Endothelial cell of umbilical vein (primary cell): ENCODE results near the gene HABP4. TPM values are rescaled to one million over a fixed set of nuclear protein-coding genes. Genes with fewer than 3 reads are reported as not detected.

Experiments used
- BruUV-seq: library from RNA; stranded (reverse); fragments of 400-500 nt; replicated peaks from 2 replicates; lab custom pipeline; 2021; lab: Mats Ljungman, UMichigan
- CTCF ChIA-PET: fragments of 300-600, 350-600 bp; sonication (Branson Sonifier 250); formaldehyde crosslinking; loops from one replicate; lab custom pipeline; 2021; ENCODE audit warnings: antibody characterized with exemption, inconsistent platforms; lab: Charles Lee
- POLR2A ChIA-PET: fragments of 300-600, 350-600 bp; sonication (Branson Sonifier 250); formaldehyde crosslinking; loops from one replicate; lab custom pipeline; 2021; ENCODE audit warnings: antibody characterized with exemption, inconsistent platforms; lab: Charles Lee
- DNase-seq: peaks from one replicate; pipeline ENCODE4 v3.0.0-alpha.2; 2011; ENCODE audit warnings: low read depth, low spot score
- FAIRE-seq: peaks from 2 replicates; lab custom pipeline; 2011; peaks lifted over from hg19 to GRCh38; lab: Jason Lieb, UNC
- H2AFZ ChIP-seq: 2 replicates; pipeline ENCODE4 v1.6.0; 2012; ENCODE audit warnings: low read depth, low read length, control low read depth, inconsistent platforms
- H3K27ac ChIP-seq: 2 replicates; pipeline ENCODE4 v1.5.1; 2011; ENCODE audit warnings: low read depth, mild to moderate bottlenecking, control low read depth, low read length, moderate library complexity; ENCODE audit not compliant: insufficient read depth
- H3K27me3 ChIP-seq, 2 experiments: 2 replicates each; pipeline versions ENCODE4 v1.6.0 to v1.6.1; 2011; ENCODE audit warnings: low read length in 2 of 2, mixed read lengths in 1 of 2; ENCODE audit not compliant: control insufficient read depth in 2 of 2, insufficient read depth in 2 of 2
- H3K36me3 ChIP-seq, 2 experiments: 2 replicates in 1 of 2; 3 replicates in 1 of 2; pipeline ENCODE4 v1.5.1; 2011; ENCODE audit warnings: low read length in 2 of 2, mild to moderate bottlenecking in 1 of 2, moderate library complexity in 1 of 2; ENCODE audit not compliant: control insufficient read depth in 2 of 2, insufficient read depth in 2 of 2; ENCODE audit errors: extremely low read depth in 1 of 2
- H3K4me1 ChIP-seq: 3 replicates; pipeline ENCODE4 v1.5.1; 2011; ENCODE audit warnings: mild to moderate bottlenecking, low read length; ENCODE audit not compliant: control insufficient read depth, insufficient read depth; ENCODE audit errors: extremely low read depth
- H3K4me2 ChIP-seq: 2 replicates; pipeline ENCODE4 v1.6.1; 2011; ENCODE audit warnings: low read length, control low read depth, mixed read lengths; ENCODE audit not compliant: insufficient read depth
- H3K4me3 ChIP-seq, 3 experiments: fragments of 200-600 bp in 1 of 3; sonication (generic), shearing (Covaris generic) in 1 of 3; replicated peaks in 1 of 3; 2 replicates each; pipeline ENCODE4 v1.5.1; 2011 to 2016; ENCODE audit warnings: control low read depth in 3 of 3, low read length in 3 of 3, mild to moderate bottlenecking in 2 of 3, inconsistent platforms in 1 of 3, low read depth in 1 of 3, moderate library complexity in 1 of 3; ENCODE audit not compliant: insufficient read depth in 1 of 3
- H3K79me2 ChIP-seq: 2 replicates; pipeline ENCODE4 v1.6.0; 2012; ENCODE audit warnings: low read length, inconsistent platforms; ENCODE audit not compliant: control insufficient read depth, insufficient read depth
- H3K9ac ChIP-seq: replicated peaks from 2 replicates; pipeline ENCODE3; 2011; ENCODE audit warnings: low read length, control low read depth; ENCODE audit not compliant: insufficient read depth; ENCODE audit errors: extremely low read depth
- H3K9me1 ChIP-seq: replicated peaks from 3 replicates; pipeline ENCODE4 v1.6.0; 2011; ENCODE audit warnings: mild to moderate bottlenecking, low read length; ENCODE audit not compliant: control insufficient read depth, insufficient read depth; ENCODE audit errors: extremely low read depth
- H3K9me3 ChIP-seq: replicated peaks from 2 replicates; pipeline ENCODE4 v1.5.1; 2012; ENCODE audit warnings: low read length, inconsistent platforms; ENCODE audit not compliant: control insufficient read depth, insufficient read depth
- H4K20me1 ChIP-seq: replicated peaks from 2 replicates; pipeline ENCODE3; 2011; ENCODE audit warnings: mild to moderate bottlenecking, low read length; ENCODE audit not compliant: control insufficient read depth, insufficient read depth; ENCODE audit errors: extremely low read depth
- EZH2 ChIP-seq: IDR thresholded peaks from 2 replicates; pipeline ENCODE4 v1.6.1; 2012; ENCODE audit warnings: borderline replicate concordance, low read depth, mild to moderate bottlenecking, moderate library complexity, low read length, inconsistent platforms; ENCODE audit not compliant: severe bottlenecking
- FOS ChIP-seq: IDR thresholded peaks from 2 replicates; pipeline ENCODE4 v1.6.1; 2011; ENCODE audit warnings: mild to moderate bottlenecking, low read length, moderate library complexity, borderline replicate concordance; ENCODE audit not compliant: insufficient read depth
- GATA2 ChIP-seq: IDR thresholded peaks from 2 replicates; pipeline ENCODE4 v1.7.0; 2011; ENCODE audit warnings: low read depth, mild to moderate bottlenecking, moderate library complexity, mixed read lengths, low read length; ENCODE audit not compliant: insufficient read length, insufficient read depth
- JUN ChIP-seq: IDR thresholded peaks from 2 replicates; pipeline ENCODE4 v1.6.1; 2011; ENCODE audit warnings: borderline replicate concordance, low read depth; ENCODE audit not compliant: insufficient read length, insufficient read depth
- MYC ChIP-seq: IDR thresholded peaks from one replicate; pipeline ENCODE4 v1.6.1; 2011; ENCODE audit warnings: mild to moderate bottlenecking, low read depth, low read length
- POLR2AphosphoS5 ChIP-seq: IDR thresholded peaks from 2 replicates; pipeline ENCODE4 v1.6.1; 2012; ENCODE audit warnings: low read depth, mild to moderate bottlenecking, control low read depth, low read length, moderate library complexity; ENCODE audit not compliant: insufficient read depth
- dilution Hi-C: fragments of 300-500 bp; cut with MboI; formaldehyde crosslinking; loops from one replicate; pipeline ENCODE4 v1.15.0; 2019; ENCODE audit warnings: low sequenced_read_pairs; ENCODE audit not compliant: extremely low pct_ligation_motif_present
- intact Hi-C: fragments of 100-400 bp; cut with micrococcal nuclease; formaldehyde crosslinking; loops from one replicate; pipeline ENCODE4 v1.10.0; 2022
- polyA plus RNA-seq, 4 experiments: library from polyadenylated mRNA; depleted of rRNA in 3 of 4; stranded (reverse) in 3 of 4; unstranded in 1 of 4; fragments of >200 nt; gene quantifications; 2 replicates each; pipeline versions ENCODE4 v1.2.1 to v1.2.3, GENCODE V29; 2011 to 2012; ENCODE audit warnings: missing spikeins in 1 of 4
- total RNA-seq: library from RNA; stranded (reverse); gene quantifications from 2 replicates; pipeline ENCODE4 v1.2.3, GENCODE V29; 2021
- TF ChIP-seq, protein P1 (sequence below), 2 donors: IDR thresholded peaks; 1 replicate in 1 of 2; 2 replicates in 1 of 2; pipeline ENCODE4 v1.5.1; 2011; ENCODE audit warnings: low read length in 2 of 2, mild to moderate bottlenecking in 2 of 2, moderate library complexity in 2 of 2, control low read depth in 1 of 2, inconsistent platforms in 1 of 2, low read depth in 1 of 2; ENCODE audit not compliant: insufficient read depth in 1 of 2; ENCODE audit errors: extremely low read depth in 1 of 2
- TF ChIP-seq, protein P2 (sequence below): IDR thresholded peaks from 2 replicates; pipeline ENCODE4 v1.6.1; 2011; ENCODE audit not compliant: insufficient read depth, insufficient read length

The HABP4 gene
- total and polyA plus RNA-seq, 2 donors (not counting 3 experiments of a cell fraction or from before 2014, with no cell fraction given) = 4.6 to 11.1 TPM

DNA sequence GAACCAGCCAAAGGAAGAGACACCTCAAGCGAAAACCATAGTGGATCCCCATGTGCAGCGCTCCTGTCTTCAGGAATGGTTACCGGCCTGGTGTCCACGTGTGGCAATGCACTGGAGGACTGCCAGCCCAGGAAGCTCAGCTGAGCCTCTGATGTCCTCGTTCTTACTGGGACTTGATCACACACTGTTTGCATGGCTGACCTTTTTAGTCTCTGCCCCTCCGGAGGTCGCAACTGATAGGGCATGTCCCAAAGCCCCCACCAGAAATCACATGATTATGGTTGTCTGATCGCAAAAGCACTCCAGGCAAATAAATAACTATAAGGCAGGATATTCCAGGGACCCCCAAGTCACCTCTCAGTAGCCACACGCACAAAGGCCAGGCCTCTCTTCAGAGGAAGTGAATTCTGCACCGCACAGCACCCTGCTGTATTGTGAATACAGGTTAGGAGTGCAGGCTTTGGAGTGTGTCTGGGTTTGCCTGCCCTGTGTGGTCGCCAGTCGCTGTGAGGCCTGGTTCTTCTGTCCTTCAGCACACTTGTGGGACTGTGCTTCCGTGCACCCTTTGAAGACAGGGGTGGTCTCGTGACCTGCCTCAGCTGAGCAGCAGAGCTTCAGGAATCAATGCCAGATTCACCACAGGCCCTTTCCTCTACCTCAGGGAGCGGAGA is 13.4 kb upstream of the HABP4 start:
- Histone ChIP-seq H3K9me1 (no peaks in the 10 kb centered on the region), H4K20me1 (no peaks in the 10 kb centered on the region), H3K4me2 (no peak overlapping the region), H3K9me3 (no peaks in the 10 kb centered on the region), H3K9ac (no peak overlapping the region), H3K27me3 (no peaks in the 10 kb centered on the region), H3K27ac (no peak overlapping the region), H3K4me1 (no peaks in the 10 kb centered on the region), H3K4me3 (no peak overlapping the region), H3K36me3 (no peaks in the 10 kb centered on the region), H3K79me2 (no peaks in the 10 kb centered on the region), H2AFZ (no peak overlapping the region)
- DNase-seq = no peak
- dilution Hi-C loops = no loop called here
- no peak for TF ChIP-seq JUN
- TF ChIP-seq, protein P1, sequence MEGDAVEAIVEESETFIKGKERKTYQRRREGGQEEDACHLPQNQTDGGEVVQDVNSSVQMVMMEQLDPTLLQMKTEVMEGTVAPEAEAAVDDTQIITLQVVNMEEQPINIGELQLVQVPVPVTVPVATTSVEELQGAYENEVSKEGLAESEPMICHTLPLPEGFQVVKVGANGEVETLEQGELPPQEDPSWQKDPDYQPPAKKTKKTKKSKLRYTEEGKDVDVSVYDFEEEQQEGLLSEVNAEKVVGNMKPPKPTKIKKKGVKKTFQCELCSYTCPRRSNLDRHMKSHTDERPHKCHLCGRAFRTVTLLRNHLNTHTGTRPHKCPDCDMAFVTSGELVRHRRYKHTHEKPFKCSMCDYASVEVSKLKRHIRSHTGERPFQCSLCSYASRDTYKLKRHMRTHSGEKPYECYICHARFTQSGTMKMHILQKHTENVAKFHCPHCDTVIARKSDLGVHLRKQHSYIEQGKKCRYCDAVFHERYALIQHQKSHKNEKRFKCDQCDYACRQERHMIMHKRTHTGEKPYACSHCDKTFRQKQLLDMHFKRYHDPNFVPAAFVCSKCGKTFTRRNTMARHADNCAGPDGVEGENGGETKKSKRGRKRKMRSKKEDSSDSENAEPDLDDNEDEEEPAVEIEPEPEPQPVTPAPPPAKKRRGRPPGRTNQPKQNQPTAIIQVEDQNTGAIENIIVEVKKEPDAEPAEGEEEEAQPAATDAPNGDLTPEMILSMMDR (IDR thresholded peaks at IDR 0.05; ENCODE audit: extremely low read depth in 1 of 2, insufficient read depth in 1 of 2, low read depth in 1 of 2, low read length in 2 of 2) = no peak
- no peak for TF ChIP-seq EZH2
- no peak for TF ChIP-seq GATA2
- TF ChIP-seq, protein P2, sequence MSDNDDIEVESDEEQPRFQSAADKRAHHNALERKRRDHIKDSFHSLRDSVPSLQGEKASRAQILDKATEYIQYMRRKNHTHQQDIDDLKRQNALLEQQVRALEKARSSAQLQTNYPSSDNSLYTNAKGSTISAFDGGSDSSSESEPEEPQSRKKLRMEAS = no peak
- TF ChIP-seq POLR2AphosphoS5 = no peak
- no peak for TF ChIP-seq MYC
- no peak for TF ChIP-seq FOS
- ChIA-PET CTCF (no interaction called here), POLR2A (no interaction called here)
- BruUV-seq = no TSS peak
- FAIRE-seq = no peak
- intact Hi-C loops = no loop called here
